Measurements from ENCODE around the gene TMEM229B. TPM values are rescaled to one million over a fixed set of nuclear protein-coding genes. Genes with fewer than 3 reads are reported as not detected.

The TMEM229B gene
- total and polyA plus RNA-seq, 4 donors, result 1.5 to 4.5 (median 2.5) TPM

- Histone ChIP-seq H3K9me3 (ENCODE audit: control insufficient read depth in 4 of 4, insufficient read depth in 3 of 4, low read length in 3 of 4) (no peaks in the 10 kb centered on the region), H3K4me1 (ENCODE audit: control insufficient read depth in 5 of 5, insufficient read depth in 5 of 5, low read length in 5 of 5) (peaks cover 0 to 7% (median 0%) of the 10 kb centered on the region in 5 donors), H3K27me3 (ENCODE audit: control insufficient read depth in 3 of 3, insufficient read depth in 3 of 3, low read length in 2 of 3) (peaks cover 0 to 23% (median 23%) of the 10 kb centered on the region in 3 donors), H3K27ac (ENCODE audit: low read depth in 1 of 2, low read length in 1 of 2) (no peak overlapping the region), H3K36me3 (ENCODE audit: control insufficient read depth in 4 of 4, insufficient read depth in 4 of 4, low read length in 4 of 4) (no peaks in the 10 kb centered on the region), H3K4me3 (peak overlapping the region; percentile 75), H3K9ac (ENCODE audit: insufficient read depth in 1 of 2, low read length in 2 of 2) (no peak overlapping the region)
- WGBS, 2 donors, result 7 to 15% methylated on average over 26 to 45 of the region's 45 CpGs
- ATAC-seq (ENCODE audit: insufficient read depth, low FRiP score), result no peak
- no peak for TF ChIP-seq CTCF (IDR thresholded peaks at IDR 0.05; ENCODE audit: control extremely low read depth, extremely low read depth)
- no peak for DNase-seq
Measured at GRCh38 chr14:67515386-67516079, 27.0 kb upstream of the TMEM229B start.

GRCh38 chr14:67514650-67515385, 26.3 kb upstream of the TMEM229B start:
- WGBS, 2 donors, result 1 to 2% methylated on average over 29 to 75 of the region's 75 CpGs
- no peak for TF ChIP-seq CTCF (IDR thresholded peaks at IDR 0.05; ENCODE audit: control extremely low read depth, extremely low read depth)
- Histone ChIP-seq H3K27me3 (ENCODE audit: control insufficient read depth in 3 of 3, insufficient read depth in 3 of 3, low read length in 2 of 3) (peaks cover 0 to 23% (median 21%) of the 10 kb centered on the region in 3 donors), H3K9me3 (ENCODE audit: control insufficient read depth in 4 of 4, insufficient read depth in 3 of 4, low read length in 3 of 4) (no peaks in the 10 kb centered on the region), H3K27ac (ENCODE audit: low read depth in 1 of 2, low read length in 1 of 2) (peak overlapping the region in 1 of 2 donors; percentile 11), H3K9ac (ENCODE audit: insufficient read depth in 1 of 2, low read length in 2 of 2) (no peak overlapping the region), H3K36me3 (ENCODE audit: control insufficient read depth in 4 of 4, insufficient read depth in 4 of 4, low read length in 4 of 4) (no peaks in the 10 kb centered on the region), H3K4me1 (ENCODE audit: control insufficient read depth in 5 of 5, insufficient read depth in 5 of 5, low read length in 5 of 5) (peaks cover 0 to 7% (median 0%) of the 10 kb centered on the region in 5 donors), H3K4me3 (peak overlapping the region; percentile 75)
- peak; percentile 44 to 59 (median 45) for DNase-seq
- peak; percentile 73 for ATAC-seq (ENCODE audit: insufficient read depth, low FRiP score)

- H3K27ac ChIP-seq (ENCODE audit: low read depth in 1 of 2, low read length in 1 of 2), result peak overlapping the region in 1 of 2 donors; percentile 22
- H3K27me3 ChIP-seq (ENCODE audit: control insufficient read depth in 3 of 3, insufficient read depth in 3 of 3, low read length in 2 of 3), result peaks cover 0 to 20% (median 18%) of the 10 kb centered on the region in 3 donors
- peak in 1 of 3 donors; percentile 39 for DNase-seq
- no peaks in the 10 kb centered on the region for H3K9me3 ChIP-seq (ENCODE audit: control insufficient read depth in 4 of 4, insufficient read depth in 3 of 4, low read length in 3 of 4)
- no peak overlapping the region for H3K4me3 ChIP-seq
- H3K36me3 ChIP-seq (ENCODE audit: control insufficient read depth in 4 of 4, insufficient read depth in 4 of 4, low read length in 4 of 4), result no peaks in the 10 kb centered on the region
- no peak overlapping the region for H3K9ac ChIP-seq (ENCODE audit: insufficient read depth in 1 of 2, low read length in 2 of 2)
- WGBS, 2 donors, result 61 to 74% methylated on average over 9 of the region's 9 CpGs
- no peak for TF ChIP-seq CTCF (IDR thresholded peaks at IDR 0.05; ENCODE audit: control extremely low read depth, extremely low read depth)
- H3K4me1 ChIP-seq (ENCODE audit: control insufficient read depth in 5 of 5, insufficient read depth in 5 of 5, low read length in 5 of 5), result peaks cover 0 to 7% (median 0%) of the 10 kb centered on the region in 5 donors
- no peak for ATAC-seq (ENCODE audit: insufficient read depth, low FRiP score)
Measured at GRCh38 chr14:67514203-67514607, 25.7 kb upstream of the TMEM229B start.
